Activated T-cell treated with anti-CD3 and anti-CD28 coated beads, Interleukin-2, amount 50 U/mL, for 48 hours (primary cell): Measurements from ENCODE around the gene GSTO1.
A peak's percentile ranks its signal among the peaks of the same experiment; 100 is the strongest.
"Not testable (repeated sequence)": the region's sequence is repeated elsewhere in the genome, so short reads cannot be mapped to it uniquely, and the experiment has no call there.

Experiments used
- DNase-seq, 2 experiments: peaks; one replicate each; pipeline ENCODE4 v3.0.0-alpha.2; 2020

GSTO1 gene

DNA sequence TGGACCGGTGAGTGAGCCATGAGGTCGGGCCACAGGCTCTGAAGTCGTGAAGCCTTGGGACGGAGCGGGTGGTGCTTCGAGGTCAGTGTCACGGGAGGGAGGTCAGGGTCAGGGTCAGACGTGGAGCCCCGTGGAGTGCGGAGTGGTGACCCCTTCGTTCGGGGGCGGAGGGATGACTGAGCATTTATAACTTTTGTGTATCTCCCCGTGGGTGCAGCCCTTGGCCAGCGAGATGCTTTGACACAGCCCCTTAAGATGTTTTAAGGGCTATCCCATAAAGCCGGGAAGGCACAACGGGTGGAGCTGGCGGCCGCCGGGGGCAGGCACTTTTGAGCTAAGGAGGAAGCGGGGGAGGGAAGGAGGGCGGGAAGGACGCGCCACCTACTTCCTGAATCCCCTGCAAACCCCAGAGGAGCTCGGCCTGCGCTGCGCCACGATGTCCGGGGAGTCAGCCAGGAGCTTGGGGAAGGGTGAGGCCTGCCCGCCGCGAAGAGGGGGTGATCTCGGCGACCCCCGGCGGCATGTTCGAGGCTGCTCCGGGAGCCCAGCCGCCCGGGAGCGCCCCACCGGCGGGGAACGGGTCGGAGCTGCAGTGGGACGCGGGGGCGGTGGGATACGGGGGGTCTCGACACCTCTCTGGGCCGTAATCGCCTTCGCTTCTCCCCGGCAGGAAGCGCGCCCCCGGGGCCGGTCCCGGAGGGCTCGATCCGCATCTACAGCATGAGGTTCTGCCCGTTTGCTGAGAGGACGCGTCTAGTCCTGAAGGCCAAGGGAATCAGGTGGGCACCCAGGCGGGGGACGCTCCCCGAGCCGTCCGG, at the start of gene GSTO1:
Gene GSTO1 (plus strand): TSS at position 400 of the 818 bp plus-strand sequence. CDS start 37 bp downstream, at position 437.
- peak; percentile 72 to 77 for DNase-seq

DNA sequence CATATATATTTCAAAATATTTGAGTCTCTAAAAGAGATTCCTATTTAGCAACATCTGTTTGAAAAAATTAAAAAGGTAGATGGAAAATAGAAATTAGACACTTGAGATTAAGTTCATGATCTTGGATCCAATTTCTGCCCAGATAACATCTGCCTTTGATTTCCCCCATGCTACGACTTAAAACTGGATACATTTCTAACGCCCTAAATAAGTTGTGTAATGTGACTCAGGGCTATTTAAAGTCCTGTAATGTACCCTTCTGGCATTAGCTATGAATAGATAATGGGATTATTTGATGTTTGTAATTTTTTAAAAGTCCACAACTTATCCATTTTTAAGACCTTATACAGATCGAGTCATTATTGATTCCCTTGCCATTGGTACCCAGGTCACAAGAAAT, 46.0 kb upstream of the GSTO1 start:
- no peak for DNase-seq

DNA sequence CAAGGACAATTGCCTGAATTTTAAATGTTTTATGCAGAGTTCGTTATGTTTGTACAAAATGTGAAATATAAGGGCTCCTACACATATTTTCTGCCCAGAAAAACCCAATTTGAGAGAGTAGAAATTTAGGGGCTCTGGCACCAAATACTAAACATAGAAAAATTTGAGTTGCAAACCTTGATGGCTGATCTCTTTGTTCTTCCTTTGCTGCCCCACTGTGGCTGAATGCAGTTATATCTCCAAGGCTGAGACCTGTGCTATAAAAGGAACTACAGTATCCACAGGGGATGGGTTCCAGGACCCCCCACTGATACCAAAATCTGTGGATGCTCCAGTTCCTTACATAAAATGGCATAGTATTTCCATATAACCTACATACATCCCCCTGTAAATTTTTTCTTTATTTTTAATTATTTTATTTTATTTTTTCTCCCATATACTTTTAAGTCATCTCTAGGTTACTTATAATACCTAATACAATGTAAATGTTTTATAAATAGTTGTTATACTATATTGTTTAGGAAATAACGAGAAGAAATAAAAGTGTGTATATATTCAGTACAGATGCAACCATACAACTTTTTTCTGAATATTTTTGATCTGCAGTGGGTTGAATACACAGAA, 45.0 kb upstream of the GSTO1 start:
- DNase-seq: peak; percentile 30 to 44

DNA sequence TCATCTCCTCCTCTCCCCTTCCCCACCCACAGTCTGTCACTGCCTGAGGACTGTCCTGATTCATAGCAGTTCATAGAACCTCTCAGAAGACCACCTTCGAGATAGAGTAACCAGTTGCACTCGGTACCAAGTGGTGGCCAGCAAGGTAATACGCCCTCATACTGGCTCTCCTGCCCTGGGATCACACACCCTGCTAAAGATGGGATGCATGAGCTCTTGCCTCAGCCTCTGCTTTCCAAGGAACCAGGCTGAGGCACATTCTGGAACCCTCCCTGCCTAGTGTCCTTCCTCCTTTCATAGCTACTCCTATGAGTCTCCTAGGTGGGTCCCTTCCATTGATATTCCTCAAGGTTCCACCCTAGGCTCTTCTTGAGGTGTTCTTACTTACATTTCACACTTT, 38.1 kb upstream of the GSTO1 start:
- no peak for DNase-seq

DNA sequence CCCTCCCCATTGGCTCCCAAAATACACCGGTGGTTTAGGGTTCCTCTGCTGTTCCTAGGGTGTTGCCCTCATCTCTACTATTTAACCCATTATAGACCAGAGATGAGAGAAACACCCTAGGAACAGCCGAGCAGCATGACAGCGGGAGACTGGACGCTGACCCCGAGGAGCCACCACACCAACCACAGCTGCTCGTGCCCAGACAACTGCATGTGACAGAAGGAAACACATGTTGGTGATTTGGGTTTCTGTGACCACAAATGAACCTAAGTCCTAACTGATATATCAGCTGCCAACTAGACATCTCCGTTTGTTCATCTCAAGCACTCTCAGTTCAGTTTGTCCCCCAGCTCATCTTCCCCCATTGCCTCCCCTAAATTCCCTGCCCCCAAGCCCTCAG, 35.9 kb upstream of the GSTO1 start:
- no peak for DNase-seq

DNA sequence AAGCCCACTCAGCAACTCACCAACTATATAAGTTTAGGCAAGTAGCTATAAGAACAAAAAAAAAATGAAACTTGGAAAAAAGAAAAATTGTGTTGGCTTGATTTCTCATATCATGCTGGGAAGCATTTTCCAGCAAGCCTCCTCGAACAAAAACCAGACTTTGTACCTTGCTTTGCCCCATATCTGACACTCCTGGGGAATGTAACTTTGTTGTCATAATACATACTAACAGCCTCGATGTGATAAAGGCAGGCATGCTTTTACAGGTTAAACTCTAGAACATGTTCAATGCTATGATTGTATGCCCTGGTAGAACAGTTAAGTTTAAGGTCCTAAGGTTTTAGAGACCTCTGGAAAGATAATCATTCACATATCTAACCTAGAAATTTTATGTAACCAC, 34.2 kb upstream of the GSTO1 start:
- no peak for DNase-seq

DNA sequence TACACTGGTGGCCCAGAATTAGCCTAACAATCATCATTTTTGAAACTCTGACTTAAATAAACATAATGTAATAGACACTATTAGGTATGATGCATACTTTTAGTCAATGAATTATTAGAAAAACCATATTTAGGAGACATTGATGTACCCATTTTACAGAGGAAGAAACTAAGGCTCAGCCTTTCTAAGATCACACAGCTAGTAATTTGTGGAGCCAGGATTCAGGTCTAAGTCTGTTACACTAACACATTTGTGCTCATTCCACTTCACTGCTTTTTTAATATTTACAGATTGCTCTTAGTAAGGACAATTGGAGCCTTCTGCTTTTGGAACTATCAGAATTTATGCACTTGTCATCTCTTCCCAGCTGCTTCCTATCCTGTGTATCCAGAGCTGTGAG, 31.4 kb upstream of the GSTO1 start:
- DNase-seq: no peak

DNA sequence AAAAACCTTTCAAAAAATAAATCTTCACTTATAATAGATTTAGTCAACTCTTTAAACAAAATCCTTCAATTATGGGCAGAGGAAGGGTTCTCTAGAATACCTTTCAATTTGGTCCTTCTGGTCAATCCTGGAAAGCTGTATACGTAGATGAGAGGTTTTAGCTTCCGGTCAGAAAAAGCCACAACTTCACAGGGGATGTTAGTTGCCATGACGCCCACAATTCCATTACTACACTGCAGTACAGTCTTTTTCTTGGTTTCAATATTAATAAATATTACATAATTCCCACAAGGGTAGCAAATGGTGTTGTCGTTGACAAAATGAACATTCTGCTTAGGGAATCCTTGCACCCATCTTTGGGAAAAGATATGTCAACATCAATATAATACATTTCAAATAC, 24.2 kb upstream of the GSTO1 start:
- no peak for DNase-seq

DNA sequence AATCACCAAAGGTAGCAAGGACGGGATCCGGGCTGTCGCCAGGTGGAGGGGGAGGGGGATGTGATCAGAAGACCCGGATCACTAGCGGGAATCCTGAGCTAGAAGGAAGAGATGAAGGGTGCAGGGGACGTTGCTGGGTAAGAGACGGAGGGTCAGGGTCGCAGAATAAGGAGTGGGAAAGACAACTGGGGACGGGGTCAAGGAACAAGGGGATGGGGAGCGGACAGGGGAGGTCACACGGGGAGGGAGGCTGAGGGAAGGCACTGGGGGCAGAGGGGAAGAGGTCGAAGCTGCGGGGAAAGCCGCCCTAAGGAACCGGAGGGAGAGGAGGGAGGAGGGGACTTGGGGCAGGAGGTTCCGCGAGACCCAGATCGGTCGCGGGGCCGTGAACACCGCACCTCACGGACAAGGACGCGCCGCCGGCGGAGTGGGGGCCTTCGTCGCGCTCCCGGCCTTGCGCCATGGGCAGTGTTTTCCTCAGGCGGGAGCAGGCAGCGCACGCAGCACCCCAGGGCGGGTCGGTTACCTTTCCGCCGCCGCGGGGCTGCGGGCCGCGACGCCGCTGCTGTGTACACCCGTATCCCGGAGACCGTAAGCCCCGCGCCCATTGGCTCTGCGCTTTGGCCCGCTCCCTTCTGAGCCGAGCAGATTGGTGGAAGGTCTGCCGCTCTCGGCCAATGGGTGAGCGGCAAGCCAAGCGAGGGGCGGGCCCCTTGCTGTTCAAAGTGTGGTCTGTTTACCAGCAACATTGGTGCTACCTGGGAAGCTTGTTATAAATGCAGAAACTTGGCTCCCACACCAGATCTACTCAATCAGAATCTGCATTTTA, 22.7 kb upstream of the GSTO1 start, which contains the start of gene CFAP43:
Gene CFAP43 (minus strand): TSS at position 581 of the 829 bp plus-strand sequence. CDS start 118 bp downstream, at position 463.
- peak; percentile 99 for DNase-seq

DNA sequence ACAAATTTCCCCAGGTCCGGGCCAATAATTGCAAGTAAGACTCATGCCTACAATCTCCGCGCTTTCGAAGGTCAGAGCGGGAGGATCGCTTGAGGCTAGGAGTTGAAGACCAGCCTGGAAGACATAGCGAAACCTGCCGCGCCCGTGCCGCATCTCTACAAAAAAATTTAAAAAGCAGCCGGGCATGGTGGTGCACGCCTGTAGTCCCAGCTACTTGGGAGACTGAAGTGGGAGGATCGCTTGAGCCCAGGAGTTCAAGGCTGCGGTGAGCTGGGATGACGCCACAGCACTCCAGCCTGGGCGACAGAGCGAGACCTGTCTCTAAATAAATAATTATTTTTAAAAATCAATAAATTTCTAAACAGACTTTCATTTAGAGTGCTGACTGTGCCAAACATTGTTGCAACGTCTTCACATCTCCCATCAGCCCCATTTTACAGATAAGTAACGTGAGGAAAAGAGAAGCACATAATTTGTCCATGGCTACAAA, 22.0 kb upstream of the GSTO1 start:
- DNase-seq: no peak

DNA sequence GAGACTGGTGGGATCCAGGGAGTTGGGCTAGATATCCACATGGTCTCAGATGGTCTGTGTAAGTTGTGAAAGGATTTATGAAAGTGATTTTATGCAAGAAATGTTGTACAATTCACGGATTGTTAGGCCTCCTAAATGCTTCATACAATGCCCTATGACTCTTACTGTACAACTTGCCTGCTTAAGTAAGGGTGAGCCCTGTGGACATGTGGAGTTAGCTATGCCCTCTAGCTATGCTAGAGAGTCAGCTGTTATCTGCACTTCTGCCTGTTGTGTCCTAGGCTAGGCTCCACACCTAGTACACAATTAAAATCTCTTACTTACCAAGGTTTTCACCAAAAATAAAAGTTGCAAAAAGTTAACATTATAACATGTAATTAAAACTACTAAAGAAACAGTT, 20.9 kb upstream of the GSTO1 start:
- no peak for DNase-seq

DNA sequence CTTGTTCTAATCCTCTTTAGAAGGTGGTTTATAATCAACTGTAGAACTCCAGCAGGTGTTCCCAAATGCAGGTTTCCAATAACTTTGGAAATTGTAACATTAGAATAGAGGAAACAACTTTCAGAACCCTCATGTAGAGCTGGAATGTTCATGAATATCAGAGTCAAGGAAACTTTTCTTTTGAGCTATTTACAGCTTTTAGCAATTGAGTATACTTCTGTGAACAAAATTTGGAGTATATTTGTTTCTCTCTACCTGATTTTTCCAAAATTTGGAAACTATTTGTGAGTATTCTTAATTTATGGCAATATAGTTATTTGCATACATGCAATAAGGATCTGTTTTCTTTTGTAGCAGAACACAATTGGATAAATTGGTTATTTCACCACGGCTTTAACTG, 19.8 kb upstream of the GSTO1 start:
- no peak for DNase-seq

DNA sequence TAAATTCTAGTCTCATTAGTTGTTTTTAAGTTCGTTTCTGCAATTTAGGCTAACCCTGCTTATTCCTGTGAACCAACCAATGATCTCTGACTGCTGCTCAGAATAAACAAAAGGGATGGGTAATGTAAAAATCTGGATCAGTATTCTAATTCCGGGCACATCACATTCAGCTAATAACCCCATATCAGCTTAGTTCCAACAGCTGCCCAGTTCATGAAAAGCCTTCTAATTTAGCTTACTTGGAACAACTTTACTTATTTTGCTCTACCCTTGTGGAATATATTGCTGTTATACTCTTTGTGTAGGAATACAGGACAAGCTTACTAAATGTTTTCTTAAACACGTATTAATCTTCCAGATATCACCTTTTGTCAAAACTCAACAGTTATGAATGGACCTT, 18.9 kb upstream of the GSTO1 start:
- DNase-seq: no peak

DNA sequence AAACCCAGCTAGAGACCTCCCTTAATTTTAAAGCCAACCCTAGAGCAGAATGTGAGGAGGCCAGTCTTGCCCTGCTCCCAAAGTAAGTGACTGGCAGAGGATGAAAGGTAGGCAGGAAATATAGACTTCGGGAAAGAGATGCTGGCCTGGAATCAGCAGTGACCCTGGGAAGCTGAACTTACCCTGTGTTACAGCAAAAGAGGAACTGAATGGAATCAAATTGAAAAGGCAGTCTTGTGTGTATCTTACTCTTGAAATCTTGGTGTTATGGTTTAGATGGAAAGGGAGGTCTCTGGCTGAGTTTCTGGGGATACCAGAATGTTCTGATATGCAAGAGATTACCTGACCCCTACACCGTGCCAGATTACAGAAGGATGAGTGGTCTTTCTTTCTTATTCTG, 14.6 kb upstream of the GSTO1 start:
- DNase-seq: no peak

DNA sequence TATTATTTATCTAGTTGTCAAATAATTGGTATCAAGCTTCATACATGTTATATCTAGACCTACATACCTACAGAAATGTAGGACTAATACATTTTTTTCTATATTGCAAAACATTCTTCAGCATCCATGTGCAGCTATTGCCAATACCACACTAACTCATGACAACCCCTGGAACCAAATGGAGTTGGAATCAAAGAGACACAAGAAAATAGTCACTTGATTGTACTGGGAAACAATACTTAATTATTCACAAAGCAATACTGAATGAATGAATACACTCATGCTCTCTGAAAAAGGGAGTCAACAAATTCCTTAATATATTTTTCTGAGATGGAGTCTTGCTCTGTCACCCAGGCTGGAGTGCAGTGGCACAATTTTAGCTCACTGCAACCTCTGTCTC, 12.1 kb upstream of the GSTO1 start:
- no peak for DNase-seq

DNA sequence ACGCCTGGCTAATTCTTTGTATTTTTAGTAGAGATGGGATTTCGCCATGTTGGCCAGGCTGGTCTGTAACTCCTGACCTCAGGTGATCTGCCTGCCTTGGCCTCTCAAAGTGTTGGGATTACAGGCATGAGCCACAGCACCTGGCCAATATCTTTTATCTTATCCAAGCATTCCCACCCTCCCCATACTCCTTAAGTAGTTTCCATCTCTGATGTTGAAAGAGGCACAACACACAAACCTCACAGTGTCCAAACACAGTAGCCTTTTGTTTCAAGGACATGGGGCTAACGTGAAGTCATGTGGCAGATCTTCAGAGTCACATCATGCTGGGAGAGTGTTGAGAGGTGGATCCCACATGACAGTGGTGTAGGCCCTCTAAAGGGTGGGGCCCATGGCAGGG, 11.7 kb upstream of the GSTO1 start:
- DNase-seq: not testable (repeated sequence)

DNA sequence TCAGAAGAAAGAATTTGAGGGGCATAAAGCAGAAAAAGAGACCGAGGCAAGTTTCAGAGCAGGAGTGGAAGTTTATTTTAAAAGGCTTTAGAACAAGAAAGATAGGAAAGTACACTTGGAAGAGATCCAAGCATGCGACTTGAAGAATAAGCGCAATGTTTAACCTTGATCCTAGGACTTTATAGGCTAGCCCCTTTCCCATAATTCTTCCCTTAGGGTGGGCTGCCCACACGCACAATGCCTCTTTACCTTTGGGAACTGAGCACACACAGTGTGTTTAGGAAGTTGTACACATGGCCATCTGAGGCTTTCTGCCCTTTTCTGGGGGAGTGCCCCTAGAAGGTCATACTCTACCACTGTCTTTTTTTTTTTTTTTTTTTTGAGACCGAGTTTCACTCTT, 11.2 kb upstream of the GSTO1 start:
- no peak for DNase-seq

DNA sequence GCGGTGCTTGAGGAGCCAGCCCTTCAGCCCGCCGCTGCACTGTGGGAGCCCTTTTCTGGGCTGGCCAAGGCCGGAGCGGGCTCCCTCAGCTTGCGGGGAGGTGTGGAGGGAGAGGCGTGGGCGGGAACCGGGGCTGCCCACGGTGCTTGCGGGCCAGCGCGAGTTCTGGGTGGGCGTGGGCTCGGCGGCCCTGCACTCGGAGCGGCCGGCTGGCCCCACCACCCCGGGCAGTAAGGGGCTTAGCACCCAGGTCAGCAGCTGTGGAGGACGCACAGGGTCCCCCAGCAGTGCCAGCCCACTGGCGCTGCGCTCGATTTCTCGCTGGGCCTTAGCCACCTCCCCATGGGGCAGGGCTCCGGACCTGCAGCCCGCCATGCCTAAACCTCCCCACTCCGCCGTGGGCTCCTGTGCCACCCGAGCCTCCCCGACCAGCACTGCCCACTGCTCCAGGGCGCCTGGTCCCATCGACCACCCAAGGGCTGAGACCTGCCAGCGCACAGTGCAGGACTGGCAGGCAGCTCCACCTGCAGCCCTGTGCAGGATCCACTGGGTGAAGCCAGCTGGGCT, 9.5 kb upstream of the GSTO1 start:
- DNase-seq: no peak

DNA sequence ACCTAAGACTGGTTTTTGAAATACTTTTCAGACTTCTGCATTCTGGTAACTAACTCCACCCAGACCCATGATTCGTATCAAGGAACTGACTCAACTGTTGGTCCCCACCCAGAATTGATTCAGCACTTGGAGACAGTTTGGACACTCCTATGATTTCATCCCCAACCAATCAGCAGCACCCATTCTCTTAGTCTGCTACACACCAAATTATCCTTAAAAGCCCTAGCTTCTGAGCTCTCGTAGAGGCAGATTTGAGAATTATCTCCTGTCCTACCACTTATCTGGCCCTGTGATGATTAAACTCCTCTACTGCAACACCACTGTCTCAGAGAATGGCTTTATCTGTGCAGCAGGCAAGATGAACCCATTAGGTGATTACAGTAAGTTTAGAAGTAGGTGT, 7.7 kb upstream of the GSTO1 start:
- DNase-seq: no peak

DNA sequence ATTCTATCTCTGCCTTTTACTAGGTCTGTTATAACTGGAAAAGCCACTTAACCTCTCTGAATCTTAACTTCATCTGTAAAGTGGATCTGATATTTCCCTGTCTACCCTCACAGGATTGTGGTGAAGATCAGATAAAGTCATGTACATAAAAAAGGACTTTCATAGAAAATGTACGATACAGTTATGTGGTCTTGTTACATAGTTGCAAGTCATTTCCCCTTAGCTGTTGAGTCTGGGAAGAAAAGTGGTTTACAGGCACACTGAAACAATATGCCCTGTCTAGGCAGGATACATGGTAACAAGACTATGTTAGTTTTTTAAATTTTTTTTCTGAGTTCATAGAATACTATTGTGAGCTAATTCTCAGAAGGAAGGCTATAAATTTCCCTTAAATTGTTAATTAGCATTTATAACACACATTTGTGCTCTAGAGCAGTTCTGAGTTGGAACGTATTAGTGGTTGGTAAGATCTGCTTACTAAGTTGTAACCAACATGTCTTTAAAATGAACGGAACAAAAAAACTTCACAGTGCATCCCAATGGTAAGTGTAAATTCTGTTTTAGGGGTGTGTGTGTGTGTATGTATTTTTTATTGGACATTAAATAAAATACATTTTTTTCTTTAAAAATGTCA, 7.1 kb upstream of the GSTO1 start:
- DNase-seq: no peak

DNA sequence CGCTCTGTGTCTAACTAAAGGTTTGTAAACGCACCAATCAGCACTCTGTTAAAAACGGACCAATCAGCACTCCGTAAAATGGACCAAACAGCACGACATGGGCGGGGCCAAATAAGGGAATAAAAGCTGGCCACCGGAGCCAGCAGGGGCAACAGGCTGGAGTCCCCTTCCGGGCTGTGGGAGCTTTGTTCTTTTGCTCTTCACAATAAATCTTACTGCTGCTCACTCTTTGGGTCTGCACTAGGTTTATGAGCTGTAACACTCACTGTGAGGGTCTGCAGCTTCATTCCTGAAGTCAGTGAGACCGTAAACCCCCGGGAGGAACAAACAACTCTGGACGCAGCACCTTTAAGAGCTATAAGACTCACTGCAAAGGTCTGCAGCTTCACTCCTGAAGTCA, 5.8 kb upstream of the GSTO1 start:
- not testable (repeated sequence) for DNase-seq

DNA sequence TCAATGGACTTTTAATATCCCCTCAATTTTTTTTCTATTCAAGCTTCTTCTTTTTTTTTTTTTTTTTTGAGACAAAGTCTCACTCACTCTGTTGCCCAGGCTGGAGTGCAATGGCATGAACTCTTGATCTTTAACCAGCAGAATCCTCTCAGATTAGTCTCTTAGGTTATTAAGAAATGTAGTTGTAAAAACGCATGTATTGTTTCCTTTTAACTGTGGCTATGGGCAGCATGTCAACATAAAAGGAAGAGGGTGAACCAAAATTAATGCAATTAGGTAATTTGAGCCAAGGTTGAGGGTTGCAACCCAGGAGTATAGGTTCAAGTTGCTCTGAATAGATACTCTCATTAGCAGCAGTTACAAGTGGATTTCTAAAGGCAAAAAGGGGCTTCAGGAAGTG, 4.3 kb upstream of the GSTO1 start:
- no peak for DNase-seq

DNA sequence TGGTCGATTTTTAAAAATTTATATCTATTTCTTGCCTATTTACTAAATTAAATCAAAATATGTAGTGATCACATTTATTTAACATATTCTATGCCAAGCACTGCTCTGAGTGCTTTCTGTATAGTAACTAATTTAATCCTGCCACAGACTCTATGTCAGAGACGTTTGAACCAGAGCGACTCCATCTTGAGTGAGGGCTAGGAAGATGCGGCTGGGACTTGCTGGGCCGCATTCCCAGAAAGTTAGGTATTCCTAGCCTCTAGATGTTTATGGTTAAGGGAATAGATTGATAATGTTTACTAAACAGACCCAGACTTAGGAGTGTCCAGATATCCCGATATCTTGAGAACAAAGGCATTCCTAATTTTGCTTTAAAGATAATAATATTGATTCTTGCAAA, 3.2 kb upstream of the GSTO1 start:
- DNase-seq: no peak
